ENCODE results near the gene CAPS2.
A peak's percentile ranks its signal among the peaks of the same experiment; 100 is the strongest.

Gene CAPS2

DNA sequence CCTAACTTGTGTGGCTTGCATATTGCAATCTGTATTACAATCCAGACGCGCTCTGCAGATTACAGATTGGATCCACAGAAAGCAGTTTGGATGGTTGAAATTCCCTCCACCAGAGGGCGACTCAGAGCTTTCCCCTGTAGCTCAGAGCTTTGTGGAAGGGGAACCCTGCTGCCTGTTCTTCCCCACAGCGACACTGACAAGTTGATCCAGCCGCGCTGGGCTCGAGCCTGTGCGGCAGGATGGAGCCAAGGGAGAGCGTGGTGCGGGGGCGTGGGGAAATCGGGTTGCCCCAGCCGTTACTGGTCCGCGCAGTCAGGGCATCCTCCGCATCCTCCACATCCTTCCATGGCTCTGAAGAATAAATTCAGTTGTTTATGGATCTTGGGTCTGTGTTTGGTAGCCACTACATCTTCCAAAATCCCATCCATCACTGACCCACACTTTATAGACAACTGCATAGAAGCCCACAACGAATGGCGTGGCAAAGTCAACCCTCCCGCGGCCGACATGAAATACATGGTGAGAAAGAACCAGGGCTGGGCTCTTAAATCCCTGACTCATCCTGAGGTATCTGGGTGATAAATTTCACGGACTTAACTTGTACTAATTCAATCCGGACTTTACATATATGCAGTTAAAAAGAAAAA is 4.4 kb upstream of the CAPS2 start, which contains the start of gene GLIPR1L1:
Gene GLIPR1L1, plus strand, starts transcription at position 287 of the 647 bp plus-strand sequence. Its CDS starts 59 bp downstream, at position 346.
- peak; percentile 92 for DNase-seq (ENCODE audit: low read depth)
- TF ChIP-seq, protein P1, sequence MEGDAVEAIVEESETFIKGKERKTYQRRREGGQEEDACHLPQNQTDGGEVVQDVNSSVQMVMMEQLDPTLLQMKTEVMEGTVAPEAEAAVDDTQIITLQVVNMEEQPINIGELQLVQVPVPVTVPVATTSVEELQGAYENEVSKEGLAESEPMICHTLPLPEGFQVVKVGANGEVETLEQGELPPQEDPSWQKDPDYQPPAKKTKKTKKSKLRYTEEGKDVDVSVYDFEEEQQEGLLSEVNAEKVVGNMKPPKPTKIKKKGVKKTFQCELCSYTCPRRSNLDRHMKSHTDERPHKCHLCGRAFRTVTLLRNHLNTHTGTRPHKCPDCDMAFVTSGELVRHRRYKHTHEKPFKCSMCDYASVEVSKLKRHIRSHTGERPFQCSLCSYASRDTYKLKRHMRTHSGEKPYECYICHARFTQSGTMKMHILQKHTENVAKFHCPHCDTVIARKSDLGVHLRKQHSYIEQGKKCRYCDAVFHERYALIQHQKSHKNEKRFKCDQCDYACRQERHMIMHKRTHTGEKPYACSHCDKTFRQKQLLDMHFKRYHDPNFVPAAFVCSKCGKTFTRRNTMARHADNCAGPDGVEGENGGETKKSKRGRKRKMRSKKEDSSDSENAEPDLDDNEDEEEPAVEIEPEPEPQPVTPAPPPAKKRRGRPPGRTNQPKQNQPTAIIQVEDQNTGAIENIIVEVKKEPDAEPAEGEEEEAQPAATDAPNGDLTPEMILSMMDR (conservative IDR thresholded peaks at IDR 0.05; ENCODE audit: low read length): peak; percentile 90
- H3K4me3 ChIP-seq (ENCODE audit: low read length): peak within 1 kb of the TSS; percentile 64

DNA sequence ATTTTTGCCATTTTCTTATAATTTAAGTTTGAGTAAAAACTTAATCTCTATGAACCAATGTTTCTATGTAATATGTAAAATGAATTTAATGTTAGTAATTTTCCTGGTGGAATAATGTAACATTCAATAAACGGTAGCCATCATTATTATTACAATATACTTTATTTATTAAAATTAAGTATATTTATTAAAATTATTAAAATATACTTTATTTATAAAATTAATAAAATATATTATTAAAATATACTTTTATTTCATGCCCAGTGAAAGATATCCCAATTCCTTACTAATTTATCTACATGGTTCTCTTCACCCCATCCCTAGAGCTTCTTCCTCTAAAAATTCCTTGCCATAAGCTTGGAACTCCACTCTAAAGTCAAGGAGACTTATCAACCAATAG is 2.5 kb downstream of the CAPS2 start:
- TF ChIP-seq, protein P1 (conservative IDR thresholded peaks at IDR 0.05; ENCODE audit: low read length): no peak
- H3K4me3 ChIP-seq (ENCODE audit: low read length): no peak overlapping the region
- DNase-seq (ENCODE audit: low read depth): no peak

DNA sequence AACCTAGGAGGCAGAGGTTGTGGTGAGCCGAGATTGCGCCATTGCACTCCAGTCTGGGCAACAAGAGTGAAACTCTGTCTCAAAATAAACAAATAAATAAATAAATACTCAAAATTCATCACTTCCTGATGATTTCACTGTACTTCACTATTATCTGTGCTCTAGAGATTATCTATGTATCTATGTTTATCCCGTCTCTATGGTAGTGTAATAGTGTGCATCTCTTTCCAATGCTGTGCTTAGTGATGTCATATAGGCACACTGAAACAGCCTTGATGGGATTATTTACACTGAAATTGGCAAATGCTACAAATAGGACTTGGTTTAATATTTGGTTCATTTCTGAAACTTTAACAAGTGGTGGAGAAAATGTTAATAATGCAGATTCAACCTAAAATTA is 6.5 kb downstream of the CAPS2 start:
- DNase-seq (ENCODE audit: low read depth): no peak
- TF ChIP-seq, protein P1 (conservative IDR thresholded peaks at IDR 0.05; ENCODE audit: low read length): no peak

DNA sequence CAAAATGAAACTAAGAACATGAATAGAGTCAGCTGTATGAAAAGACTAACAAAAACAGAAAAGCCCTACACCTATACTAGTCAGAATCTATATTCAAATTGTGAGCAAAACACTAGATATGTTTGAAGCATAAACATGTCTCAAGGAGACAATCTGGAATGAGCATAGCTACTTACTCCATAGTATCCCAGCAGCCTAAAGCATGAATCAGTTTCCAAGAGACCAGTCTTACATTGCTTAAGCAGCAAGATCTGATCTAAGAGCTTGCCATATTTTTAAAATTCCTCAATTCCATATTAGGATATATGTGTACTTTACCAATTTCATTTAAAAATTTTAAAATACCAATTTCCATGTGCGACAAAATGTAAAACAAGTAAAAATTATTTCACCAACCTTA is 7.7 kb downstream of the CAPS2 start:
- TF ChIP-seq, protein P1 (conservative IDR thresholded peaks at IDR 0.05; ENCODE audit: low read length): no peak
- H3K4me3 ChIP-seq (ENCODE audit: low read length): no peak overlapping the region
- peak; percentile 74 for DNase-seq (ENCODE audit: low read depth)

More for the DNA sequence above, 6.5 kb downstream of the CAPS2 start:
- H3K4me3 ChIP-seq (ENCODE audit: low read length): no peak overlapping the region

DNA sequence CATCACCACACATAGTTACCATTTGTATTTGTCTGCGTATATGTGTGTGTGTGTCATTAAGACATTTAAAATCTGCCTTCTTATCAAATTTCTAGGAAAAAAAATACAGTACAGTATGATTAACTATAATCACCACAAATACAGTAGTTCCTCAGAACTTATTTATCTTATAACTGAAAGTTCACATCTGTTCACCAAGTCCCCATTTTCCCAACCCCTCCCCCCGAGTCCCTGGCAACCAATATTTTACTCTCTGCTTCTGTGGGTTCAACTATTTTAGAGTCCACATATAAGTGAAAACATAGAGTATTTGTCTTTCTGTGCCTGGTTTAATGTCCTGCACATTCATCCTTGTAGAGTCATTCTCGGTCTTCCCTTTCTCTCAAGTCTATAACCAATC is 12.3 kb downstream of the CAPS2 start:
- TF ChIP-seq, protein P1 (conservative IDR thresholded peaks at IDR 0.05; ENCODE audit: low read length): no peak
- H3K4me3 ChIP-seq (ENCODE audit: low read length): no peak overlapping the region

DNA sequence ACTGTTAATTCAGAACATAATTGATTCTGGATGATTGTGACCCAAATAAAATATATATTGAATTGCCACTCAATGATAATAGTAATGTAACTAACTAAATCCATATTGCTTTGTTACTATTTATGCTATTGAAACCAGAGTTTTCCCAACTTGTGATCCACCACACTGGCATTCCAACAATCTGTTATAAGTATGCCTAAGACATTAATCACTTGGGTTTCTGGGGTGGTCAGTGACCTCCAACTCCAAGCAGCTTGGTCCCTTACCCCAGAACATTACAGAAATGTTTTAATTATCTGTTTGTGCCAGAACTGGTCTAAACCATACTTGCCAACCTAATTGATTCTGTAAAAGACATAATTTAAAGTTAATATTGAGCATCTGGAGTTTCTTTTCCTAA is 14.6 kb downstream of the CAPS2 start:
- TF ChIP-seq, protein P1 (conservative IDR thresholded peaks at IDR 0.05; ENCODE audit: low read length): no peak
- H3K4me3 ChIP-seq (ENCODE audit: low read length): no peak overlapping the region
- peak; percentile 91 for DNase-seq (ENCODE audit: low read depth)

More for the DNA sequence above, 12.3 kb downstream of the CAPS2 start:
- no peak for DNase-seq (ENCODE audit: low read depth)

DNA sequence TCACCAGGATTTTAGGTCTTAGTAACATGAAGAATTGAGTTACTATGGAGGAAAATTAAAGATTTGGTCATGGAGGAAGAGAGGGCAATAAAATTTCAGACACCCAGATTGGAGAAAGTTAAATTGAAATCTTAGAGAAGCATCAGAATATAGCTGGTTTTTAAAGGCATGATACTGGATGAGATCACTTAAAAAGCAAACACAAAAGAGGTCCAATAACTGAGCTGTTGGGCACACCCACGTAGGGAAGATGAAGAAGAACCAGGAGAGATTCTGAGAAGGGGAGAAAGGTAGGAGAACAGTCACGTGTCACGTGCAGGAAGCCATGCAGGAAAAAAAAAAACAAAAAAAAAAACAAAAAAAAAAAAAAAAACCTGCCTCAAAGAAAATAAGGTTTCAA is 18.8 kb downstream of the CAPS2 start:
- no peak overlapping the region for H3K4me3 ChIP-seq (ENCODE audit: low read length)
- DNase-seq (ENCODE audit: low read depth): no peak
- TF ChIP-seq, protein P1 (conservative IDR thresholded peaks at IDR 0.05; ENCODE audit: low read length): no peak
